CD4-positive, alpha-beta T cell treated with Interleukin-6 at 100 ng/mL for 8 hours (primary cell): ENCODE measurements around the gene PLD1.
"Not testable (repeated sequence)": the region's sequence is repeated elsewhere in the genome, so short reads cannot be mapped to it uniquely, and the experiment has no call there.

Source experiments
- DNase-seq: peaks from one replicate; pipeline ENCODE4 v3.0.0-alpha.2; 2020; ENCODE audit warnings: mixed read lengths, low spot score

The PLD1 gene

GRCh38 chr3:171607452-171607851 is 202.8 kb downstream of the PLD1 start:
- DNase-seq, result no peak

GRCh38 chr3:171606151-171606751 is 204.0 kb downstream of the PLD1 start:
- DNase-seq, result no peak

- DNase-seq, result no peak
Observed at GRCh38 chr3:171604370-171604769, 205.9 kb downstream of the PLD1 start.

- no peak for DNase-seq
Observed at GRCh38 chr3:171602072-171602471, 208.2 kb downstream of the PLD1 start.

- DNase-seq, result no peak
Observed at GRCh38 chr3:171600030-171600429, 210.3 kb downstream of the PLD1 start.

GRCh38 chr3:171598990-171599389 is 211.3 kb downstream of the PLD1 start:
- DNase-seq, result no peak

- DNase-seq, result no peak
Observed at GRCh38 chr3:171592786-171593185, 217.5 kb downstream of the PLD1 start.

- no peak for DNase-seq
Observed at GRCh38 chr3:171591070-171591469, 219.2 kb downstream of the PLD1 start.

- no peak for DNase-seq
Observed at GRCh38 chr3:171586274-171586673, 224.0 kb downstream of the PLD1 start.

- no peak for DNase-seq
Observed at GRCh38 chr3:171585039-171585438, 225.2 kb downstream of the PLD1 start.

- DNase-seq, result no peak
Observed at GRCh38 chr3:171584100-171584499, 226.2 kb downstream of the PLD1 start.

- DNase-seq, result no peak
Observed at GRCh38 chr3:171574556-171575240, 235.6 kb downstream of the PLD1 start.

GRCh38 chr3:171569571-171570132 is 240.6 kb downstream of the PLD1 start:
- DNase-seq, result no peak

- DNase-seq, result no peak
Observed at GRCh38 chr3:171568766-171569165, 241.5 kb downstream of the PLD1 start.

- peak; percentile 54 for DNase-seq
Observed at GRCh38 chr3:171566803-171567422, 243.4 kb downstream of the PLD1 start.

- DNase-seq, result no peak
Observed at GRCh38 chr3:171565481-171566058, 244.7 kb downstream of the PLD1 start.

- DNase-seq, result no peak
Observed at GRCh38 chr3:171564748-171565480, 245.4 kb downstream of the PLD1 start.

- no peak for DNase-seq
Observed at GRCh38 chr3:171563298-171563697, 247.0 kb downstream of the PLD1 start.

- not testable (repeated sequence) for DNase-seq
Observed at GRCh38 chr3:171562459-171562858, 247.8 kb downstream of the PLD1 start.

- DNase-seq, result no peak
Observed at GRCh38 chr3:171561596-171562323, 248.5 kb downstream of the PLD1 start.

- DNase-seq, result no peak
Observed at GRCh38 chr3:171559586-171559985, 250.7 kb downstream of the PLD1 start.
